ENCODE data around the gene EHD1. TPM values are rescaled to one million over a fixed set of nuclear protein-coding genes. Genes with fewer than 3 reads are reported as not detected.
"Not testable (repeated sequence)": the region's sequence is repeated elsewhere in the genome, so short reads cannot be mapped to it uniquely, and the experiment has no call there.

EHD1 gene
- total RNA-seq, 4 donors from 2014 or later: 66.4 to 226 (median 94.8) TPM

- ATAC-seq (ENCODE audit: low FRiP score) (no peak), DNase-seq (ENCODE audit: low spot score) (no peak)
- no peak for TF ChIP-seq CTCF (IDR thresholded peaks at IDR 0.05)
Observed at GRCh38 chr11:64823568-64824119, 54.8 kb downstream of the EHD1 start.

- DNase-seq (ENCODE audit: low spot score) (no peak), ATAC-seq (ENCODE audit: low FRiP score) (no peak)
- TF ChIP-seq CTCF (IDR thresholded peaks at IDR 0.05): no peak
Observed at GRCh38 chr11:64817476-64817875, 60.9 kb downstream of the EHD1 start.

- not testable (repeated sequence) for DNase-seq (ENCODE audit: low spot score); ATAC-seq (ENCODE audit: low FRiP score)
Observed at GRCh38 chr11:64815433-64815832, 63.0 kb downstream of the EHD1 start.

GRCh38 chr11:64814712-64815187 is 63.7 kb downstream of the EHD1 start:
- TF ChIP-seq CTCF (IDR thresholded peaks at IDR 0.05): no peak
- ATAC-seq (ENCODE audit: low FRiP score) (no peak), DNase-seq (ENCODE audit: low spot score) (no peak)

- no peak for DNase-seq (ENCODE audit: low spot score)
- TF ChIP-seq CTCF (IDR thresholded peaks at IDR 0.05): no peak
- no peak for ATAC-seq (ENCODE audit: low FRiP score)
Observed at GRCh38 chr11:64813826-64814225, 64.6 kb downstream of the EHD1 start.

GRCh38 chr11:64810891-64811272 is 67.5 kb downstream of the EHD1 start:
- no peak for TF ChIP-seq CTCF (IDR thresholded peaks at IDR 0.05)
- DNase-seq (ENCODE audit: low spot score) (no peak), ATAC-seq (ENCODE audit: low FRiP score) (no peak)

- no peak for TF ChIP-seq CTCF (IDR thresholded peaks at IDR 0.05)
- DNase-seq (ENCODE audit: low spot score): peak; percentile 74
- ATAC-seq (ENCODE audit: low FRiP score): peak; percentile 98
Observed at GRCh38 chr11:64810271-64810890, 68.0 kb downstream of the EHD1 start, which contains the start of gene MEN1. Gene MEN1 (minus strand): TSS chr11:64810551. CDS start chr11:64810109, 442 bp downstream.

Measured in omental fat pad (tissue), 4 donors.